PFSK-1 (cell line): ENCODE measurements around the gene PTPRT.

Source experiments
- POLR2AphosphoS5 ChIP-seq: IDR thresholded peaks from 2 replicates; pipeline ENCODE4 v1.6.1; 2012; ENCODE audit warnings: low read depth, mild to moderate bottlenecking, control low read depth, low read length, moderate library complexity
- SIN3A ChIP-seq: IDR thresholded peaks from 2 replicates; pipeline ENCODE4 v1.6.1; 2012; ENCODE audit warnings: mild to moderate bottlenecking, low read length, moderate library complexity, borderline replicate concordance; ENCODE audit not compliant: insufficient read depth
- TAF1 ChIP-seq: IDR thresholded peaks from 2 replicates; pipeline ENCODE4 v1.6.1; 2012; ENCODE audit warnings: low read length, control low read depth, borderline replicate concordance; ENCODE audit not compliant: insufficient read depth
- TF ChIP-seq, protein P1 (sequence below), 2 experiments: IDR thresholded peaks; 2 replicates each; pipeline versions ENCODE4 v1.6.1 to v1.8.0; 2011 to 2012; ENCODE audit warnings: low read depth in 2 of 2, low read length in 2 of 2, control low read depth in 1 of 2, inconsistent platforms in 1 of 2, mild to moderate bottlenecking in 1 of 2, moderate library complexity in 1 of 2; ENCODE audit not compliant: insufficient read depth in 1 of 2

DNA sequence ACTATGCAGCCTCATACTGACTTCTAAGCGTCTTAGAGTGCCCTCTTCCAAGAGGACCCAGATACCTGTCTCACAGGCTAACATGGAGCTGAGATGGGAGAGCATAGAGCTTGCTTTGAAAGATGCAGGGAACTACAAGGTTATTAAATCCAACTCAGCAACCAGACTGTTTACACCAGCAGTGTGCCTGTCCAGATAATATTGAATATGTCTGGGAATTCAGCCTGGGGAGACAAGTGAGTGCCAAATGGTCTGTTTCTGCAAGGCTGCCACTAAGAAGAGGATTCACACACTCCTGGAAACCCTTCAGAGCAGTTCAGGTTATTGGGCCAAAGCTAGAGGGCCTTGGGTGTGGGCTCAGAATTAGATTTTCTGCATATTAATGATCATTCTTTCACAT lies 547.8 kb downstream of the PTPRT start:
- TF ChIP-seq SIN3A (no peak), POLR2AphosphoS5 (no peak), TAF1 (no peak)
- TF ChIP-seq, protein P1, sequence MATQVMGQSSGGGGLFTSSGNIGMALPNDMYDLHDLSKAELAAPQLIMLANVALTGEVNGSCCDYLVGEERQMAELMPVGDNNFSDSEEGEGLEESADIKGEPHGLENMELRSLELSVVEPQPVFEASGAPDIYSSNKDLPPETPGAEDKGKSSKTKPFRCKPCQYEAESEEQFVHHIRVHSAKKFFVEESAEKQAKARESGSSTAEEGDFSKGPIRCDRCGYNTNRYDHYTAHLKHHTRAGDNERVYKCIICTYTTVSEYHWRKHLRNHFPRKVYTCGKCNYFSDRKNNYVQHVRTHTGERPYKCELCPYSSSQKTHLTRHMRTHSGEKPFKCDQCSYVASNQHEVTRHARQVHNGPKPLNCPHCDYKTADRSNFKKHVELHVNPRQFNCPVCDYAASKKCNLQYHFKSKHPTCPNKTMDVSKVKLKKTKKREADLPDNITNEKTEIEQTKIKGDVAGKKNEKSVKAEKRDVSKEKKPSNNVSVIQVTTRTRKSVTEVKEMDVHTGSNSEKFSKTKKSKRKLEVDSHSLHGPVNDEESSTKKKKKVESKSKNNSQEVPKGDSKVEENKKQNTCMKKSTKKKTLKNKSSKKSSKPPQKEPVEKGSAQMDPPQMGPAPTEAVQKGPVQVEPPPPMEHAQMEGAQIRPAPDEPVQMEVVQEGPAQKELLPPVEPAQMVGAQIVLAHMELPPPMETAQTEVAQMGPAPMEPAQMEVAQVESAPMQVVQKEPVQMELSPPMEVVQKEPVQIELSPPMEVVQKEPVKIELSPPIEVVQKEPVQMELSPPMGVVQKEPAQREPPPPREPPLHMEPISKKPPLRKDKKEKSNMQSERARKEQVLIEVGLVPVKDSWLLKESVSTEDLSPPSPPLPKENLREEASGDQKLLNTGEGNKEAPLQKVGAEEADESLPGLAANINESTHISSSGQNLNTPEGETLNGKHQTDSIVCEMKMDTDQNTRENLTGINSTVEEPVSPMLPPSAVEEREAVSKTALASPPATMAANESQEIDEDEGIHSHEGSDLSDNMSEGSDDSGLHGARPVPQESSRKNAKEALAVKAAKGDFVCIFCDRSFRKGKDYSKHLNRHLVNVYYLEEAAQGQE (IDR thresholded peaks at IDR 0.05; ENCODE audit: insufficient read depth in 1 of 2, low read depth in 2 of 2, low read length in 2 of 2): no peak
